ENCODE measurements around the gene DHRS9. TPM values are rescaled to one million over a fixed set of nuclear protein-coding genes. Genes with fewer than 3 reads are reported as not detected.

DHRS9 gene
- total and polyA plus RNA-seq, 9 of the 15 experiments (the other 6 are each of a cell fraction or from before 2014, with no cell fraction given): 0.27 to 1.7 (median 0.69) TPM

DNA sequence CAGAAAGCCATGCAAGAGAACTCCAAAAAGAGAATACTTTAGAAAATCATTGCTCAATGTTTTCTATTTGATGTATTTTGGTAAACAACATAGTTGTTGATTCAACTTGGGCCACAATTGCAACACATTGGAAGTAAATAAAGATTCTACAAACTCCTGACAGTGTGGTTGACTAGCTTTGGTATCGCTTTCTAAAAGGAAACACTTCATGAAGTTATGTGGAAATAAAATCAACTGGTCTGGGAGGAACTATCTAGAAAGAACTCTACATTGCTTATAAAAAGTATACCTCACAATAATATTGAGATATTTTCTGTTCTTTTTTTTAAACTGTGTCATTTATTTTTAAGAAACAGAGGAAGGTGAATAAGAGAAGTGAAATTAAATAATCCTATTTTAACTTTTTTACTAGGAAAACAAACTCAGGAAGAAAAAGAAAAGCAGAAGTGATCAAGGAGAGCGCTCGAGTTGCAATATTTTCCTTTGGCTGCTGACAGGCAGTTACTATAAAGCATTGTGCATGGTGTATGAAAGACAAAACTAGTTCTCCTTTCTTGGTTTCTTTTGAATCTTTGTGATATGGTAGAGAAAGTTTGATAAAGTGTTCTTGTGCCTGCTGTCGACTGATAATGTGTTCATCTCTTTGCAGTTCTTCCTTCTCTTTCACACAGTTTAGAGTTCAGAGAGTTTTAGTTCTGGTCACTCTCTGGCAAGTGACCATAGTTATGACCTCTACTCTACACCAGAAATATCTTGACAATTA is 3.0 kb downstream of the DHRS9 start (continued):
- TF ChIP-seq, protein P1, sequence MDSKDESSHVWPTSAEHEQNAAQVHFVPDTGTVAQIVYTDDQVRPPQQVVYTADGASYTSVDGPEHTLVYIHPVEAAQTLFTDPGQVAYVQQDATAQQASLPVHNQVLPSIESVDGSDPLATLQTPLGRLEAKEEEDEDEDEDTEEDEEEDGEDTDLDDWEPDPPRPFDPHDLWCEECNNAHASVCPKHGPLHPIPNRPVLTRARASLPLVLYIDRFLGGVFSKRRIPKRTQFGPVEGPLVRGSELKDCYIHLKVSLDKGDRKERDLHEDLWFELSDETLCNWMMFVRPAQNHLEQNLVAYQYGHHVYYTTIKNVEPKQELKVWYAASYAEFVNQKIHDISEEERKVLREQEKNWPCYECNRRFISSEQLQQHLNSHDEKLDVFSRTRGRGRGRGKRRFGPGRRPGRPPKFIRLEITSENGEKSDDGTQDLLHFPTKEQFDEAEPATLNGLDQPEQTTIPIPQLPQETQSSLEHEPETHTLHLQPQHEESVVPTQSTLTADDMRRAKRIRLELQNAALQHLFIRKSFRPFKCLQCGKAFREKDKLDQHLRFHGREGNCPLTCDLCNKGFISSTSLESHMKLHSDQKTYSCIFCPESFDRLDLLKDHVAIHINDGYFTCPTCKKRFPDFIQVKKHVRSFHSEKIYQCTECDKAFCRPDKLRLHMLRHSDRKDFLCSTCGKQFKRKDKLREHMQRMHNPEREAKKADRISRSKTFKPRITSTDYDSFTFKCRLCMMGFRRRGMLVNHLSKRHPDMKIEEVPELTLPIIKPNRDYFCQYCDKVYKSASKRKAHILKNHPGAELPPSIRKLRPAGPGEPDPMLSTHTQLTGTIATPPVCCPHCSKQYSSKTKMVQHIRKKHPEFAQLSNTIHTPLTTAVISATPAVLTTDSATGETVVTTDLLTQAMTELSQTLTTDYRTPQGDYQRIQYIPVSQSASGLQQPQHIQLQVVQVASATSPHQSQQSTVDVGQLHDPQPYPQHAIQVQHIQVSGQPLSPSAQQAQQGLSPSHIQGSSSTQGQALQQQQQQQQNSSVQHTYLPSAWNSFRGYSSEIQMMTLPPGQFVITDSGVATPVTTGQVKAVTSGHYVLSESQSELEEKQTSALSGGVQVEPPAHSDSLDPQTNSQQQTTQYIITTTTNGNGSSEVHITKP (IDR thresholded peaks at IDR 0.05; ENCODE audit: partially characterized antibody): no peak
- TF ChIP-seq COPS2 (conservative IDR thresholded peaks at IDR 0.05) (no peak), NFE2L1 (tag; IDR thresholded peaks at IDR 0.05; ENCODE audit: borderline replicate concordance, low read depth) (no peak), NCOR1 (IDR thresholded peaks at IDR 0.05) (peak; percentile 75), HDAC6 (IDR thresholded peaks at IDR 0.05; ENCODE audit: low read depth, low read length) (no peak), SMARCC2 (IDR thresholded peaks at IDR 0.05; ENCODE audit: low read depth) (peak; percentile 91), MTA1 (IDR thresholded peaks at IDR 0.05; ENCODE audit: borderline replicate concordance) (peak; percentile 56; the same call in 1 of the 2 replicates), ZNF316 (IDR thresholded peaks at IDR 0.05) (no peak), BCL6 (CRISPR knock-in tag; IDR thresholded peaks at IDR 0.05) (no peak)
- TF ChIP-seq, protein P2, sequence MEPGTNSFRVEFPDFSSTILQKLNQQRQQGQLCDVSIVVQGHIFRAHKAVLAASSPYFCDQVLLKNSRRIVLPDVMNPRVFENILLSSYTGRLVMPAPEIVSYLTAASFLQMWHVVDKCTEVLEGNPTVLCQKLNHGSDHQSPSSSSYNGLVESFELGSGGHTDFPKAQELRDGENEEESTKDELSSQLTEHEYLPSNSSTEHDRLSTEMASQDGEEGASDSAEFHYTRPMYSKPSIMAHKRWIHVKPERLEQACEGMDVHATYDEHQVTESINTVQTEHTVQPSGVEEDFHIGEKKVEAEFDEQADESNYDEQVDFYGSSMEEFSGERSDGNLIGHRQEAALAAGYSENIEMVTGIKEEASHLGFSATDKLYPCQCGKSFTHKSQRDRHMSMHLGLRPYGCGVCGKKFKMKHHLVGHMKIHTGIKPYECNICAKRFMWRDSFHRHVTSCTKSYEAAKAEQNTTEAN (CRISPR knock-in tag; IDR thresholded peaks at IDR 0.05): 0 out of 2 replicates have a peak, but pooled peaks have one; percentile 35
- TF ChIP-seq, protein P3, sequence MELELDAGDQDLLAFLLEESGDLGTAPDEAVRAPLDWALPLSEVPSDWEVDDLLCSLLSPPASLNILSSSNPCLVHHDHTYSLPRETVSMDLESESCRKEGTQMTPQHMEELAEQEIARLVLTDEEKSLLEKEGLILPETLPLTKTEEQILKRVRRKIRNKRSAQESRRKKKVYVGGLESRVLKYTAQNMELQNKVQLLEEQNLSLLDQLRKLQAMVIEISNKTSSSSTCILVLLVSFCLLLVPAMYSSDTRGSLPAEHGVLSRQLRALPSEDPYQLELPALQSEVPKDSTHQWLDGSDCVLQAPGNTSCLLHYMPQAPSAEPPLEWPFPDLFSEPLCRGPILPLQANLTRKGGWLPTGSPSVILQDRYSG (tag; conservative IDR thresholded peaks at IDR 0.05; ENCODE audit: low read depth): no peak
- TF ChIP-seq, protein P4, sequence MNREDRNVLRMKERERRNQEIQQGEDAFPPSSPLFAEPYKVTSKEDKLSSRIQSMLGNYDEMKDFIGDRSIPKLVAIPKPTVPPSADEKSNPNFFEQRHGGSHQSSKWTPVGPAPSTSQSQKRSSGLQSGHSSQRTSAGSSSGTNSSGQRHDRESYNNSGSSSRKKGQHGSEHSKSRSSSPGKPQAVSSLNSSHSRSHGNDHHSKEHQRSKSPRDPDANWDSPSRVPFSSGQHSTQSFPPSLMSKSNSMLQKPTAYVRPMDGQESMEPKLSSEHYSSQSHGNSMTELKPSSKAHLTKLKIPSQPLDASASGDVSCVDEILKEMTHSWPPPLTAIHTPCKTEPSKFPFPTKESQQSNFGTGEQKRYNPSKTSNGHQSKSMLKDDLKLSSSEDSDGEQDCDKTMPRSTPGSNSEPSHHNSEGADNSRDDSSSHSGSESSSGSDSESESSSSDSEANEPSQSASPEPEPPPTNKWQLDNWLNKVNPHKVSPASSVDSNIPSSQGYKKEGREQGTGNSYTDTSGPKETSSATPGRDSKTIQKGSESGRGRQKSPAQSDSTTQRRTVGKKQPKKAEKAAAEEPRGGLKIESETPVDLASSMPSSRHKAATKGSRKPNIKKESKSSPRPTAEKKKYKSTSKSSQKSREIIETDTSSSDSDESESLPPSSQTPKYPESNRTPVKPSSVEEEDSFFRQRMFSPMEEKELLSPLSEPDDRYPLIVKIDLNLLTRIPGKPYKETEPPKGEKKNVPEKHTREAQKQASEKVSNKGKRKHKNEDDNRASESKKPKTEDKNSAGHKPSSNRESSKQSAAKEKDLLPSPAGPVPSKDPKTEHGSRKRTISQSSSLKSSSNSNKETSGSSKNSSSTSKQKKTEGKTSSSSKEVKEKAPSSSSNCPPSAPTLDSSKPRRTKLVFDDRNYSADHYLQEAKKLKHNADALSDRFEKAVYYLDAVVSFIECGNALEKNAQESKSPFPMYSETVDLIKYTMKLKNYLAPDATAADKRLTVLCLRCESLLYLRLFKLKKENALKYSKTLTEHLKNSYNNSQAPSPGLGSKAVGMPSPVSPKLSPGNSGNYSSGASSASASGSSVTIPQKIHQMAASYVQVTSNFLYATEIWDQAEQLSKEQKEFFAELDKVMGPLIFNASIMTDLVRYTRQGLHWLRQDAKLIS (CRISPR knock-in tag; IDR thresholded peaks at IDR 0.05): no peak; the same call in 1 of the 2 replicates
- TF ChIP-seq, protein P5, sequence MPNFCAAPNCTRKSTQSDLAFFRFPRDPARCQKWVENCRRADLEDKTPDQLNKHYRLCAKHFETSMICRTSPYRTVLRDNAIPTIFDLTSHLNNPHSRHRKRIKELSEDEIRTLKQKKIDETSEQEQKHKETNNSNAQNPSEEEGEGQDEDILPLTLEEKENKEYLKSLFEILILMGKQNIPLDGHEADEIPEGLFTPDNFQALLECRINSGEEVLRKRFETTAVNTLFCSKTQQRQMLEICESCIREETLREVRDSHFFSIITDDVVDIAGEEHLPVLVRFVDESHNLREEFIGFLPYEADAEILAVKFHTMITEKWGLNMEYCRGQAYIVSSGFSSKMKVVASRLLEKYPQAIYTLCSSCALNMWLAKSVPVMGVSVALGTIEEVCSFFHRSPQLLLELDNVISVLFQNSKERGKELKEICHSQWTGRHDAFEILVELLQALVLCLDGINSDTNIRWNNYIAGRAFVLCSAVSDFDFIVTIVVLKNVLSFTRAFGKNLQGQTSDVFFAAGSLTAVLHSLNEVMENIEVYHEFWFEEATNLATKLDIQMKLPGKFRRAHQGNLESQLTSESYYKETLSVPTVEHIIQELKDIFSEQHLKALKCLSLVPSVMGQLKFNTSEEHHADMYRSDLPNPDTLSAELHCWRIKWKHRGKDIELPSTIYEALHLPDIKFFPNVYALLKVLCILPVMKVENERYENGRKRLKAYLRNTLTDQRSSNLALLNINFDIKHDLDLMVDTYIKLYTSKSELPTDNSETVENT (CRISPR knock-in tag; IDR thresholded peaks at IDR 0.05): no peak
